Fibroblast of the aortic adventitia (primary cell): ENCODE measurements around the gene KCNA2. TPM values are rescaled to one million over a fixed set of nuclear protein-coding genes. Genes with fewer than 3 reads are reported as not detected.

ENCODE experiments used
- DNase-seq: peaks from one replicate; pipeline ENCODE4 v3.0.0-alpha.2; 2010; ENCODE audit warnings: low read depth
- H3K4me3 ChIP-seq: 2 replicates; pipeline ENCODE4 v1.5.1; 2011; ENCODE audit warnings: low read depth, mild to moderate bottlenecking, control low read depth, low read length, moderate library complexity
- CTCF ChIP-seq: IDR thresholded peaks from 2 replicates; pipeline ENCODE4 v1.5.1; 2011; ENCODE audit warnings: mild to moderate bottlenecking, low read length, control low read depth, inconsistent platforms; ENCODE audit not compliant: insufficient read depth
- total RNA-seq: library from RNA; depleted of rRNA; stranded (reverse); fragments of >200 nt; gene quantifications from 2 replicates; pipeline ENCODE4 v1.2.3, GENCODE V29; 2012; ENCODE audit warnings: low replicate concordance

KCNA2 gene
- total RNA-seq, 1 donor, result not detected

DNA sequence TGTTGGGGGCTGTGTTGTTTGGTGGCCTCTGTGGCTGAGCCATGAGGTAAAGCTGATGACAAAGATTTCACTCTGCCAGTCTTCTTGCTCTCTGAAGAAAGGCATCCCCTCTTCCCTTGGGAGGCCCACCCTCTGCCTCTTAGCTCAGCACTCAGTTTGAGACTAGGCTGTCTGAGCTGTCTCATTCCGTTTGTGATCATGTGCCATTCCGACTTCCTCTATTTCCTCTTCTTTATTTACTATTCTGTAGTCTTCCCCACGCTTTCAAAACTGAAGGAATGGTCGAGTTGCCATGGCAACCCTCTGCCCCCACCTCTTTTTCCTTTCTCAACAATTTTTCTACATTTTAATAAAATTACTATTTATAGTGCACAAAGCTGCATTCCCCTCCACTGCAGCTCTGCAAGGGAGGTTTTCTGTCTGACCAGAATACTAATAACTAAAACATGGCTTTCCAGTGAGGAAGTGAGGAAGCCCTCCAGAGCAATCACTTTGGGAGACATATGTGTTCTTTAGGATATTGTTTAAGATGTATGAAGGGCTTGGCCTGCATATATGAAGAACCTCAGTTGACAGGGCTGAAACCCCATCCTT is 37.8 kb upstream of the KCNA2 start:
- no peak for DNase-seq
- no peak overlapping the region for H3K4me3 ChIP-seq
- no peak for TF ChIP-seq CTCF

DNA sequence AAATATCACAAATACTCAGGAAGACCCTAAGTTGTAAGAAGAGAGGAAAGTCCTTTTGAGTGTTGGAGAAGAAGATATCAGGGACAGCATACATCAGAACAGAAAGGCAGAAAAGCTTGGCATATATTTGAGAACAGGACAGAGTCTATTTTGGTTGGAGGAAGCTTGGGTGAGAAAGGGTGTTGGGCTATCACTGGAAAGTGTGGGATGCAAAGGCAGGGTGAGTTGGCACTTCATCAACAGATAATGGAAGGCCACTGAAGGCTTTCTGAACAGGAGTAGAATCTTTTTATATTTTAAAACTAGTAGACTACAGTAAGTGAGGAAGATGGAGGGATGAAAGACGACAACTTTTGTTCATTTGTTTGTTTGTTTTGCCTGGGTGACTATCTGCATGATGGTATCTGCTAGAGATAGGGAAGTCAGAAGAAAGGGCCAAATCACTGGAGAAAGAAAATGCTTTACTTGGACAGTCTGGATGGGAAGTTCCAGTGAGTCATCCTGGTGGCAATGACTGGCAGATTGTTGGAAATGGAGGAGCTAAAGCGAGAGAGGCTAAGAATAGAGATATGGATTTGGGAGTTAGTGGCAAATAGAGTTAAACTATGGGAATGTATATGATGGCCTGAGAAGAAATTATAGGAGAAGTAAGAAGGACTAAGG is 33.7 kb upstream of the KCNA2 start:
- no peak overlapping the region for H3K4me3 ChIP-seq
- peak; percentile 25 for DNase-seq
- TF ChIP-seq CTCF, result no peak

GRCh38 chr1:110638556-110638955 is 32.4 kb upstream of the KCNA2 start:
- no peak for DNase-seq
- no peak for TF ChIP-seq CTCF
- no peak overlapping the region for H3K4me3 ChIP-seq

- TF ChIP-seq CTCF, result no peak
- no peak for DNase-seq
These were observed 31.9 kb upstream of the KCNA2 start for GRCh38 chr1:110638058-110638457.

GRCh38 chr1:110637475-110637874 is 31.3 kb upstream of the KCNA2 start:
- H3K4me3 ChIP-seq, result no peak overlapping the region
- TF ChIP-seq CTCF, result no peak
- no peak for DNase-seq

More at GRCh38 chr1:110638058-110638457, 31.9 kb upstream of the KCNA2 start:
- no peak overlapping the region for H3K4me3 ChIP-seq

- DNase-seq, result no peak
- TF ChIP-seq CTCF, result no peak
- no peak overlapping the region for H3K4me3 ChIP-seq
These were observed 30.2 kb upstream of the KCNA2 start for GRCh38 chr1:110636149-110636935.
